SK-N-MC (cell line): ENCODE results near the gene ZNF554.

Experiments used
- EZH2 ChIP-seq: fragments of 200-600 bp; sonication (generic); IDR thresholded peaks from one replicate; pipeline ENCODE4 v1.6.1; 2017; ENCODE audit warnings: antibody characterized with exemption
- POLR2AphosphoS5 ChIP-seq: IDR thresholded peaks from 2 replicates; pipeline ENCODE4 v1.6.1; 2012; ENCODE audit warnings: mild to moderate bottlenecking, low read depth, low read length, borderline replicate concordance

DNA sequence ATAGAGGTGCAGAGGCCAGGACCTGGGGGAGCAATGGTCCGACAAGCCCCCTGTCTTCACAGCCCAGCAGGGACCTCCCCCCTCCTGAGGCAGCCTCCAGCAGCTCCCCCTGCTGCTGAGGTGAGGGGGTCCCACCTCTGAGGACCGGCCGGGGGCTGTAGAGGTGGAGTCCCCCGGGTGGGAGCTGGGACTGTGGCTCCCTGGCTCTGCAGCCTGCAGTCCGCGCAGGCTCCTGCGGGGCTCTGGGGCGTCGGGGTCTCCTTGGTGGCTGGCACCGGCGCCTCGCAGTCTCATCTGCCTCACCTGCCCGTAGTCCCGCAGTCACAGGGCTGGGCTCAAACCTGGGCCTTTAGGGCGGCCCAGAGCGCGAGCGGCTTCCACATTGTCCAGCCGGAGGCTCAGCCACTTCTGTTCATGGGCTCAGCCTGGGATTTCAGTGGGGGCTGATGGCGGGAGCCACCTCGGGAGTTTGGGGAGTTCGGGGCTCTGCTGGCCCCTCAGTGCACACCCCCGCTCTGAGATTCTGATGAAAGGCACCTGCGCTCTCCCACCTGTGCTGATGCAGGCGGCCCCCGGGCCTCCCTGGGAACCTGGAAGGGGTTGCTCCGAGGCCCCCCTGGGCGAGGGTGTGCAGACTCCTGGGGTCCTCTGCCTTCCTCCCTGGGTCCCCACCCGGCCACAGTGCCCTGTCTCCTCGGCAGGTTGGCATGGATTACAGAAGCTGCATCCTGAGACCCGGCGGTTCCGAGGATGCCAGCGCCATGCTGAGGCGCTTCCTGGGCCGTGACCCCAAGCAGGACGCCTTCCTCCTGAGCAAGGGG is 7.0 kb upstream of the ZNF554 start:
- no peak for TF ChIP-seq POLR2AphosphoS5
- no peak for TF ChIP-seq EZH2
